ENCODE results near the gene PKMYT1.
A peak's percentile ranks its signal among the peaks of the same experiment; 100 is the strongest.

Gene PKMYT1

GRCh38 chr16:2966043-2966807, 14.0 kb downstream of the PKMYT1 start:
- H3K4me1 ChIP-seq (ENCODE audit: control insufficient read depth, insufficient read depth, low read length), result peaks cover 6% of the 10 kb centered on the region
- no peak overlapping the region for H3K9ac ChIP-seq (ENCODE audit: low read length)
- H3K36me3 ChIP-seq (ENCODE audit: control insufficient read depth, insufficient read depth, low read length), result no peaks in the 10 kb centered on the region
- H3K27ac ChIP-seq (ENCODE audit: low read depth, low read length), result no peak overlapping the region
- no peak overlapping the region for H3K4me3 ChIP-seq (ENCODE audit: low read length)
- peaks cover 36% of the 10 kb centered on the region for H3K27me3 ChIP-seq (ENCODE audit: control insufficient read depth, insufficient read depth, low read length)

DNA sequence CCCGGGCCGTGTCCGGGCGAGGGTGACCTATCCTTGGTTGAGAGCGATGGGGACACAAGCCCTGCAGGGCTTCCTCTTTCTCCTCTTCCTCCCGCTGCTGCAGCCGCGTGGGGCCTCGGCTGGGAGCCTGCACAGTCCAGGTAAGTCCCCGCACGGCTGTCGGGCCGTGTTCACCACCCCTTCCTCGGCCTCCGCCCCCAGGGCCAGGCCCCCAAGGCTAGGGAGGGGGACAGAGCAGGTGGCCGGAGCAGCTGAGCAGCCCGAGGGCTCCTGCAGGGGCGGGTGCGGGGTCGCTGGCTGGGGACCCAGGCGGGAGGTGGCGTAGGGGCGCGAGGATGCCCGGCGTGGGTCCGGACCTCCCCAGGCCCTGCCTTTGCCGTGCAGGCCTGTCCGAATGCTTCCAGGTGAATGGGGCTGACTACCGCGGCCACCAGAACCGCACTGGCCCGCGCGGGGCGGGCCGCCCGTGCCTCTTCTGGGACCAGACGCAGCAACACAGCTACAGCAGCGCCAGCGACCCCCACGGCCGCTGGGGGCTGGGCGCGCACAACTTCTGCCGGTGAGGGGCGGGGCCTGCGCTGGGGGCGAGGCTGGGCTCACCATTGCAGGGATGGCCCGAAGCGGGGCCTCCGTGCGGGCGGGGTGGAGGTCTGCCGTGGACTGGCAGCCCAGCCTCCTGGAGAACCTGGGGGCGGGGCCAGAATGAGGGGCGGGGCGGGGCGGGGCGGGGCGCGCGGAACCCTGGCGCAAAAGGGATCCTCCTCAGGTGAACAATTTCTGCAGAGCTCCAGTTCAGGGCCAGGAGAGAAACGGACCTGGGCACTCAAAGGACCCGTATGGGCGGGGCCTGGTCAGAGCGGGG, 15.5 kb downstream of the PKMYT1 start:
- Histone ChIP-seq H3K36me3 (ENCODE audit: control insufficient read depth, insufficient read depth, low read length) (no peaks in the 10 kb centered on the region), H3K27ac (ENCODE audit: low read depth, low read length) (no peak overlapping the region), H3K27me3 (ENCODE audit: control insufficient read depth, insufficient read depth, low read length) (peaks cover 32% of the 10 kb centered on the region), H3K4me3 (ENCODE audit: low read length) (peak overlapping the region; percentile 19), H3K4me1 (ENCODE audit: control insufficient read depth, insufficient read depth, low read length) (peaks cover 6% of the 10 kb centered on the region), H3K9ac (ENCODE audit: low read length) (no peak overlapping the region)

DNA sequence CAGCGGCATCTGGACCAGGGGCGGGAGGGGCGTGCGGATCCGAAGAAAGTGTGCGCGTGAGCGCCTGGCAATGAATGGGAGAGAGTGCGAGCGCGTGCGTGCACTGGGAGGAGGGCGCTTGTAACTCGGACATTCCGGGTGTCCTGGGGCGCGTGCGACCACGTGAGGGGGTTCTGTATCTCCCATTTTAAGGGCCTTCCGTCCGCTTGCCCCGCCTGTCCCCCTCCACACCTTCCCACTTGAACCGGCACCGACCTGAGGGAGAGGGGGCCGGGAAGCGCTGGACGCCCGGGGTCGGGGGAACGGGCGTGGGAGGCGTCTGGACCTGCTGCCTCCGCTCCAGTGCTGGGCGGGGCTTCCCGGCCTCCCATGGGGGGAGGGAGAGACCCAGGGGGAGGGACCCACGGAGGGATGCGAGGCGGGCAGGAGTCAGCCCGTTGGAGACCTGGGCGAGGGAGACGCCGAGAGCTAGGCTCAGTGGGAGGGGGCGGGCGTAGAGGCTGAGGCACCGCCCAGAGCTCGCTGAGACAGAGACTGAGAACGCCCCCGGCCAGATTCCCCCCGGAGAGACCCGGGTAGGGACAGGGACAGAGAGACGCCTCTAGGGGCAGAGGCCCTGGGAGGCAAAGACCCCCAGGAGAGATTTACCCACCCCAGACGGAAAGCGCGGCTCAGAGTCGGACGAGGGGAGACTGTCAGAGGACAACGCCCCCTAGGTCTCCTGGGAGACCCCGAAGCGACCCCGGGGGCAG, 16.3 kb downstream of the PKMYT1 start, which contains the start of gene KREMEN2:
KREMEN2 (plus strand) TSS at position 553 of the 752 bp plus-strand sequence. CDS start 246 bp downstream, outside the sequence.
- peak within 1 kb of the TSS; percentile 41 for H3K4me3 ChIP-seq (ENCODE audit: low read length)
- no peaks in the 10 kb centered on the region for H3K36me3 ChIP-seq (ENCODE audit: control insufficient read depth, insufficient read depth, low read length)
- H3K4me1 ChIP-seq (ENCODE audit: control insufficient read depth, insufficient read depth, low read length), result peaks cover 3% of the 10 kb centered on the region
- peaks cover 35% of the 10 kb centered on the region for H3K27me3 ChIP-seq (ENCODE audit: control insufficient read depth, insufficient read depth, low read length)
- no peak within 1 kb of the TSS for H3K27ac ChIP-seq (ENCODE audit: low read depth, low read length)
- no peak within 1 kb of the TSS for H3K9ac ChIP-seq (ENCODE audit: low read length)

- Histone ChIP-seq H3K4me3 (ENCODE audit: low read length) (peak overlapping the region; percentile 41), H3K27ac (ENCODE audit: low read depth, low read length) (no peak overlapping the region), H3K27me3 (ENCODE audit: control insufficient read depth, insufficient read depth, low read length) (peaks cover 35% of the 10 kb centered on the region), H3K36me3 (ENCODE audit: control insufficient read depth, insufficient read depth, low read length) (no peaks in the 10 kb centered on the region), H3K4me1 (ENCODE audit: control insufficient read depth, insufficient read depth, low read length) (peaks cover 3% of the 10 kb centered on the region), H3K9ac (ENCODE audit: low read length) (no peak overlapping the region)
Measured at GRCh38 chr16:2963074-2963722, 17.0 kb downstream of the PKMYT1 start.

GRCh38 chr16:2962334-2963073, 17.7 kb downstream of the PKMYT1 start:
- no peak overlapping the region for H3K27ac ChIP-seq (ENCODE audit: low read depth, low read length)
- H3K27me3 ChIP-seq (ENCODE audit: control insufficient read depth, insufficient read depth, low read length), result peaks cover 34% of the 10 kb centered on the region
- H3K4me3 ChIP-seq (ENCODE audit: low read length), result no peak overlapping the region
- H3K36me3 ChIP-seq (ENCODE audit: control insufficient read depth, insufficient read depth, low read length), result no peaks in the 10 kb centered on the region
- H3K4me1 ChIP-seq (ENCODE audit: control insufficient read depth, insufficient read depth, low read length), result peaks cover 3% of the 10 kb centered on the region
- H3K9ac ChIP-seq (ENCODE audit: low read length), result no peak overlapping the region

DNA sequence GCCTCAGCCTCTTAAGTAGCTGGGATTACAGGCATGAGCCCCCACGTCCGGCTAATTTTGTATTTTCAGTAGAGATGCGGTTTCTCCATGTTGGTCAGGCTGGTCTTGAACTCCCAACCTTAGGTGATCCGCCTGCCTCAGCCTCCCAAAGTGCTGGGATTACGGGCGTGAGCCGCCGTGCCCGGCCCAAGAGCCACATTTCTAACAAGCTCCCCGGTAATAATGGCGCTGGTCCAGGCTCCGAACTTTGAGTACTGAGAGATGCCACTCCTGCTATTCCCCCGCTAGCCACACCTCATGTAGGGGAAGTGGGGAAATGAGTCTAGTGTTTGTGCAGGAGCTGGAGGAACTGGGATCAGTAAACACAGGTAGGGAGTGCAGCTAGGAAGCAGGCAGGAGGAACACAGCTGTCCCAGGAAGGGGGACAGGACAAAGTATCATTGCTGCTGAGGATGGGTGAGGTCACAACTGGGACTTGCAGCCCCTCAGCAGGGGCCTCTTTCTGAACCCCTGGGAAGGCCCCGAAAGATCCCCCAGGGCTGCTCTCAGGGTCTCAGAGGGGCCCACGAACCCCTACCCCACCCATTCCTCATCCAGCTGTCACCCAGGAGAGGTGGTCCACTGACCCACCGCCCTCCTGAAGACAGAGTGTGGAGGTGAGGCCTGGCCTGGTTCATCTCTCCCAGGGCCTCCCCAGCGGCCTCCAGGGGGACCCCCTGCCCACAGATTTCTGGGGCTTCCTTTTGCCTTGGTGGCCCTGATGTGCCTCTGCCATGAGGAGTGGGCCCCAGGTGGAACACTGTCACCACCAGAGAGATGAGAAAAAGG, 19.8 kb downstream of the PKMYT1 start:
- H3K36me3 ChIP-seq (ENCODE audit: control insufficient read depth, insufficient read depth, low read length), result no peaks in the 10 kb centered on the region
- H3K9ac ChIP-seq (ENCODE audit: low read length), result no peak overlapping the region
- H3K27ac ChIP-seq (ENCODE audit: low read depth, low read length), result no peak overlapping the region
- peaks cover 3% of the 10 kb centered on the region for H3K4me1 ChIP-seq (ENCODE audit: control insufficient read depth, insufficient read depth, low read length)
- no peak overlapping the region for H3K4me3 ChIP-seq (ENCODE audit: low read length)
- H3K27me3 ChIP-seq (ENCODE audit: control insufficient read depth, insufficient read depth, low read length), result peaks cover 25% of the 10 kb centered on the region

- peaks cover 15% of the 10 kb centered on the region for H3K27me3 ChIP-seq (ENCODE audit: control insufficient read depth, insufficient read depth, low read length)
Measured at GRCh38 chr16:2959206-2959605, 21.0 kb downstream of the PKMYT1 start.

DNA sequence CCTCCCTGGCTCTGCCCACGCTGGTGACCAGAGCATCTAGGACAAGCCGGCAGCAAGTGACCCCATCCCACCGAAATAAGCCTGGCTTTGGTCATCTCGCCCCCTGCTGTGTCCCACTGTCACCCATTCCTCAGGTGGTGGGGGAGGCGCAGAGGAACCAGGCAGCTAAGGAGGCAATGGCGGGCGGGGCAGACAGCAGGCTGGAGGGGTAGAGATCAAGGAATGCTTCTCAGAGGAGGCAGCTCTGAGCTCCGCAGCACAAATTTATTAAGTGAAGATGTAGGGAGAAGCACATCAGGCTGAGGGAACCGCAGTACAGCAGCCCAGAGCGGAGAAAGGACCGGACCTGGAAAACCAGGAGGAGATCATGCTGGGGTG, 23.7 kb downstream of the PKMYT1 start:
- Histone ChIP-seq H3K27me3 (ENCODE audit: control insufficient read depth, insufficient read depth, low read length) (peaks cover 3% of the 10 kb centered on the region), H3K27ac (ENCODE audit: low read depth, low read length) (no peak overlapping the region), H3K4me1 (ENCODE audit: control insufficient read depth, insufficient read depth, low read length) (no peaks in the 10 kb centered on the region), H3K9ac (ENCODE audit: low read length) (no peak overlapping the region), H3K36me3 (ENCODE audit: control insufficient read depth, insufficient read depth, low read length) (no peaks in the 10 kb centered on the region), H3K4me3 (ENCODE audit: low read length) (no peak overlapping the region)

More at GRCh38 chr16:2959206-2959605, 21.0 kb downstream of the PKMYT1 start:
- Histone ChIP-seq H3K9ac (ENCODE audit: low read length) (no peak overlapping the region), H3K27ac (ENCODE audit: low read depth, low read length) (no peak overlapping the region), H3K36me3 (ENCODE audit: control insufficient read depth, insufficient read depth, low read length) (no peaks in the 10 kb centered on the region), H3K4me1 (ENCODE audit: control insufficient read depth, insufficient read depth, low read length) (peaks cover 3% of the 10 kb centered on the region), H3K4me3 (ENCODE audit: low read length) (no peak overlapping the region)

- H3K9ac ChIP-seq (ENCODE audit: low read length), result no peak overlapping the region
- H3K27ac ChIP-seq (ENCODE audit: low read depth, low read length), result no peak overlapping the region
- no peaks in the 10 kb centered on the region for H3K4me1 ChIP-seq (ENCODE audit: control insufficient read depth, insufficient read depth, low read length)
- no peak overlapping the region for H3K4me3 ChIP-seq (ENCODE audit: low read length)
- no peaks in the 10 kb centered on the region for H3K36me3 ChIP-seq (ENCODE audit: control insufficient read depth, insufficient read depth, low read length)
- H3K27me3 ChIP-seq (ENCODE audit: control insufficient read depth, insufficient read depth, low read length), result peaks cover 3% of the 10 kb centered on the region
Measured at GRCh38 chr16:2955779-2956578, 24.3 kb downstream of the PKMYT1 start.

DNA sequence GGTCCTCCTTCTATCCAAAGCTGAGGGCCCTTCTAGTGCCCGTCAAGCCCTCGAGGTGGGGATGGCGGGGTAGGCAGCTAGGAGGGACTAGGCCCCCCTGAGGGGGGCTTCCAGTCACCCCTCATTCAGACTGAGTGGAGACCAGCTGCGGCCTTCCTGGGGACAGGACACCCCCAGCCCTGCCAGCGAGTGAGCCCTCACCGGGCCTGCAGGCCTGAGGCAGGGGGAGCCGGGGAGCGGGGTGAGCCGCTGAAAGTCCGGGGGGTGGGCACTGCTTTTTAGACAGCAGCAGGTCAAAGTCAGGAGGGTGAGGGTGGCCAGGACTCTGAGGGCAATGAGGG, 24.8 kb downstream of the PKMYT1 start:
- Histone ChIP-seq H3K9ac (ENCODE audit: low read length) (no peak overlapping the region), H3K27ac (ENCODE audit: low read depth, low read length) (no peak overlapping the region), H3K4me1 (ENCODE audit: control insufficient read depth, insufficient read depth, low read length) (no peaks in the 10 kb centered on the region), H3K36me3 (ENCODE audit: control insufficient read depth, insufficient read depth, low read length) (no peaks in the 10 kb centered on the region), H3K27me3 (ENCODE audit: control insufficient read depth, insufficient read depth, low read length) (peaks cover 3% of the 10 kb centered on the region), H3K4me3 (ENCODE audit: low read length) (no peak overlapping the region)
